GM20431 (cell line): ENCODE data around the gene IFNLR1.

Experiments used
- in situ Hi-C: fragments of 300-500 bp; cut with MseI, MboI; formaldehyde crosslinking; loops from one replicate; pipeline ENCODE4 v1.15.0; 2020; ENCODE audit warnings: low sequenced_read_pairs; ENCODE audit not compliant: unreplicated experiment

Gene IFNLR1

DNA sequence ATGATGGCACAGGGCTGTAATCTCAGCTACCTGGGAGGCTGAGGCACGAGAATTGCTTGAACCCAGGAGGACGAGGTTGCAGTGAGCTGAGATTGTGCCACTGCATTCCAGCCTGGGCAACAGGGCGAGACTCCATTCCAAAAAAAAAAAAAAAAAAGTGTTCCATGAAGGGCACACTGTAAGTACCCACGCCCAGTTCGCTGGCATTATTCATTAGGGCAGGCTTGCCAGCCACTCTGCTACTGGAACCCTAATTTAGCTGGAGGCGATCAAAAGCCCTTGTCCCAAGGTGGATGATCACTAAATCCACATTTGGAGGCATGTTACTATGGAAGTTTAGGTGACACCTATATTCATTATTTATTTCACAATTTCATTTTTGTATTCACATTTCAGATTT lies 5.0 kb downstream of the IFNLR1 start:
- in situ Hi-C loops: loop anchor here (25.0 kb wide), 1 partner anchor 405 kb away; no protein-coding TSS in a partner anchor

DNA sequence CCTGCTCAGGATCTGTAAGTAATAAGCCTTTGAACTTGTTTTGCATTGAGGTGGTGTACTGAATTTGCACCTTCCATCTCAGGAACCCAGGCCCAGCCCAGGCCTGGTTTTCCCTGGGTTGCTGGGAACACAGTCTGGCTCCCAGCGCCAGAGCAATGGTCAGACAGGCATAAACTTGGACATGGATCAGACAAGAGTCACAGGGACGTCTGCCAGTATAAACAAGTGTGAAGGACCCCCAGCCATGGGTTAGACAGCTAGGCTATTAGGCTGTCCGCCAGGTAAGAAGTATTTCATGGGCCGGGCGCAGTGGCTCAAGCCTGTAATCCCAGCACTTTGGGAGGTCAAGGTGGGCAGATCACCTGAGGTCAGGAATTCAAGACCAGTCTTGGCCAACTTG lies 5.5 kb downstream of the IFNLR1 start:
- in situ Hi-C loops: loop anchor here (25.0 kb wide), 1 partner anchor 406 kb away; no protein-coding TSS in a partner anchor

DNA sequence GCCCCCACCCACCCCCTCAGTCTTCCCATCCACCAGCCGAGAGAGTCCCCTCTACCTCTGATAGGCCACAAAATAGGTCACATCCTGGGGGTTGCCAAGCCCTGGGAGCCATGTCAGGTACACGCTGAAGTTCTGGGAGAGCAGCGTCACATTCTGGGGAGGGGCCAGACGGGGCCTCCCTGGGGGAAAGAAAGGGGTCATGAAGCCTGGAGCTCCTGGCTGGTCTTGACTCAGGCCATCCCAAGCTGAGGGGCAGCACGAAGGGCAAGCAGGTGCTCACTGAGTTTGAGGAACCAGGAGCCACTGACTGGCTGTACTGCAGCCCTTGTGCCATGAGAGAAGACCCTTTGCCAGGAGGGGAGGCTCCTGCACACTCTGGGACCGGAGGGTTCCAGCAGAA lies 6.4 kb downstream of the IFNLR1 start:
- in situ Hi-C loops: loop anchor here (25.0 kb wide), 1 partner anchor 407 kb away; no protein-coding TSS in a partner anchor

DNA sequence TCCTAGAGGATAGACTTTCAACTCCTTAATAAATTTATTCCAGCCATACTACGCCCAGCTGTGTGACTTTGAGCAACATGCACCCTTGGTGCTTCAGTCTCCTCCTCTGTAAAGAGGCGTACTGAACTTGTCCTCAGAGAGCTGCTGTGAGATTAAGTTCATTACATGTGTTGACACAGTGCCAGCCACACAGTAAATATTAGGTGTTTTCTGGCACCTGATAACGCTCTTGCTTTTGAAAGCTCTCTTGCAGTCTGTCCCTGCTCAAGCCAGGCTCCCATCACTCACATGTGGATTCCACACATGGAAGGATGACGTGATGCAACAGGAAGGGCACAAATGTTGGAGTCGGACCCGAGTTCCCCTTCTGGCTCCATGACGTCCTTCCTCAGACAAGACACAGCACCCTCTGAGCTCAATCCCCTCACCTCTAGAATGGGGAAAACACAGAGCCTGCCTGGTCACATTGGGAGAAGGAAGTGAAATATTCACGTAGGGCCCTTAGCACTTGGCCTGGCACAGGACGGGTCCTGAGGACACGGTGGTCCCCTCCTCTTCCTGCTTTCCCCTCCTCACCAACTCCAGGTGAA lies 7.7 kb downstream of the IFNLR1 start:
- in situ Hi-C loops: loop anchor here (25.0 kb wide), 1 partner anchor 408 kb away; no protein-coding TSS in a partner anchor

DNA sequence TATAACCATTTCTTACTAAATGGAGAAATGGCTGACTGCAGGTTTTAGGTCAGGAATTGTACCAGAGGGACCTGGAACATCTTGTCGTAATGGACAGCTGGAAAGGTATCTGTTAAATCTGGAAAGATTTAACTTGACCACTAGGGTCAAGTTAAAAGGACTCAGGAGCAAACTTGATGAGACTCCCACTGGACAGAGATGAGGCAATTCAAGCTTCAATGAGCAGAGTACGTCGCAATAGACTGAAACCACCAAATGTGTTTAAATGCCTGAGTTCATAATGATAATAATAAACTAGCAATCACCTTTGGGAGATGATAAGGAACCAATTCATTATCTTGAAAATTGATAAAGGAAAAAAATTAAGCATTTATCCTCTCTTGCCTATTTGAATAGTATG lies 8.7 kb downstream of the IFNLR1 start:
- in situ Hi-C loops: loop anchor here (25.0 kb wide), 1 partner anchor 409 kb away; no protein-coding TSS in a partner anchor

DNA sequence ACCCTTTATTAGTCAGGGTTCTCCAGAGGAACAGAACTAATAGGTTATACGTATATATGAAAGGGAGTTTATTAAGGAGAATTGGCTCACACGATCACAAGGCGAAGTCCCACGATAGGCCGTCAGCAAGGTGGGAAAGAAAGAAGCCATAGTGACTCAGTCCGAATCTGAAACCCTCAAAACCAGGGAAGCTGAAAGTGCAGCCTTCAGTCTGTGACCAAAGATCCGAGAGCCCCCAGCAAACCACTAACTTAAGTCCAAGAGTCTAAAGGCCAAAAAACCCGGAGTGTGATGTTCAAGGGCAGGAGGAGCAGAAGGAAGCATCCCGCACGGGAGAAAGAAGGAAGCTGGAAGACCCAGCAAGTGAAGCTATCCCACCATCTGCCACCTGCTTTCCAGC lies 9.9 kb downstream of the IFNLR1 start:
- in situ Hi-C loops: loop anchor here (25.0 kb wide), 1 partner anchor 410 kb away; no protein-coding TSS in a partner anchor

DNA sequence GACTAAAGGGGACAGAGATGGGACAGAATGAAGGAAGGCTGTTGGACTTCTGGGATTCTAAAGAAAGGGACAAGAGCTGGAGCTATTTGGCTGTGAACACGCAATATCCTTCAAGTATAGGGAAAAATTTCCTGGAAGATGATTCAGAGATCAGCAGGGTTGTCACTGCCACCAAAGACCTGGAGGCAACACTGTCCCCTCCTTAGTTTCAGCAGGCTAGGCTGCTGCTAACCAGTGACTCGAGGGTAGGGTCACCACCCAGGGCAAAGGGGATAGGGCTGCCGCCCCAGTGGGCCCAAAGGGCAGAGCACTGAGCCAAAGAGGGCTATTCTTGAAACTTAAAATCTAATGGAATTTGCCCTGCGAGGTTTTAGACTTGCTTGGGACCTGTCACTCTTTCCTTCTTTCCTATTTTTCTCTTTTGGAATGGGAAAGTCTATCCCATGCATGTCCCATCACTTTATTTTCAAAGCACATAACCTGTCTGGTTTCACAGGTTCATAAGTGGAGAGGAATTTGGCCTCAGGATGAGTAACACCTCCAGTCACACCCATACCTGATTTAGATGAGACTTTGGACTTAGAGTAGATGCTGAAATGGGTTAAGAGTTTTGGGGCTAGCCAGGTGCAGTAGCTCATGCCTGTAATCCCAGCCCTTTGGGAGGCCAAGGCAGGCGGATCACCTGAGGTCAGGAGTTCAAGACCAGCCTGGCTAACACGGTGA lies 11.9 kb downstream of the IFNLR1 start:
- in situ Hi-C loops: loop anchor here (25.0 kb wide), 1 partner anchor 412 kb away; no protein-coding TSS in a partner anchor

DNA sequence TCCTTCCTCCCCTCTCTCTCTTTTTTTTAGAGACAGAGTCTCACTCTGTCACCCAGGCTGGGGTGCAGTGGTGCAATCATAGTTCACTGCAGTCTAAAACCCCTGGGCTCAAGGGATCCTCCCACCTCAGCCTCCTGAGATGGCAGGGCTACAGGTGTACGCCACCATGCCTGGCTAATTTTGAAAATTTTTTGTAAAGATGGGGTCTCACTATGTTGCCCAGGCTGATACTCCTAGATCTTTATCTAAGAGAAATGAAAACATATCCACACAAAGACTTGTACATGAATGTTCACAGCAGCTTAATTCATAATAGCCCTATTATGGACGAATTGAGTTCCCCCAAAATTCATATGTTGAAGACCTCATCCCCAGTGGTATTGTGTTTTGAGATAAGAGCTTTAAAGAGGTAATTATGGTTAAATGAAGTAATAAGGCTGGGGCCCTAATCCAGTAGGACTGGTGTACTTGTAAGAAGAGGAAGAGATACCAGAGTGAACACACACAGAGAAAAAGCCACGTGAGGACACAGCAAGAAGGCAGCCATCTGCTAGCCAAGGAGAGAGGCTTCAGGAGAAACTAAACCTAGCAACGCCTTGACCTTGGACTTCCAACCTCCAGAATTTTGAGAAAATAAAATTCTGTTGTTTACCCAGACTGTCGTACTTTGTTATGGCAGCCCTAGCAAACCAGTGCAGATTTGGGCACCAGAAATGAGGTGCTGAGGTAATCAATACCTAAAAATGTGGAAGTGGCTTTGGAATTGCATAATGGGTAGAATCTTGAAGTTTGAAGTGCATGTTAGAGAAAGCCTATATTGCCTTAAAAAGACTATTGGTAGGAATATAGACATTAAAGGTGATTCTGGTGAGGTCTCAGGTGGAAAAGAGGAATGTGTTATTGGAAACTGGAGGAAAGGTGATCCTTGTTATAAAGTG lies 13.2 kb downstream of the IFNLR1 start:
- in situ Hi-C loops: no loop called here

DNA sequence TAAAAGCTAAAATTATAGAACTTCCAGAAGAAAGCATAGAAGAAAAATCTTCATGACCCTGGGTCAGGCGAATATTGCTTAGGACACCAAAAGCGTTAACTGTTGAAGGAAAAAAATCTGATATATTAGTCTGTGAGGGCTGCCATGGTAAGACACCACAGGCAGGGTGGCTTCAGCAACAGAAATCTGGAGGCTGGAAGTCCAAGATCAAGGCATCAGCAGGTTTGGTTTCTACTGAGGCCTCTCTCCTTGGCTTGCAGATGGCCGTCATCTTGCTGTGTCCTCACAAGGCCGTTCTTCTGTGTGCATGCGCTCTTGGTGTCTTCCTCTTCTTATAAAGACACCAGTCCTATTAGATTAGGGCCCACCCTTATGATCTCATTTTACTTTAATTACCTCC lies 14.5 kb downstream of the IFNLR1 start:
- in situ Hi-C loops: no loop called here

DNA sequence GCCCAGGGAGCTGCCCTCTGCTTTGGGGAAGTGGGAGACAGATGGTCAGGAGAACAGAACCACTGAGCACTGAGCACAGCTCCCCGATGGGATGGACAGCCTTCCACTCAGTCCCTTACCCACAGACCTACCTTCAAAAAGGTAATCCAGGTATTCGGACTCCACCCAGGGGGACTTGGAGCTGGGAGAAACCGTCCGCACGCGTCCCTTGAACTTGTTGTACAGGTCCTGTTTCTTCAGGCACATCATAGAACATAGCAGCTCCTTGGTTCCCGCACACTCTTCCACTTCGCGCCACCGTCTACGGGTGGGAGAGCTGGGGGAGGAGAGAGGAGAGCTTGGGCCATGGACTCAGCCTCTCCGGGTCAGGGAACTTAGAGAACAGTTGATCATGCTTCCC lies 17.8 kb downstream of the IFNLR1 start:
- in situ Hi-C loops: no loop called here

DNA sequence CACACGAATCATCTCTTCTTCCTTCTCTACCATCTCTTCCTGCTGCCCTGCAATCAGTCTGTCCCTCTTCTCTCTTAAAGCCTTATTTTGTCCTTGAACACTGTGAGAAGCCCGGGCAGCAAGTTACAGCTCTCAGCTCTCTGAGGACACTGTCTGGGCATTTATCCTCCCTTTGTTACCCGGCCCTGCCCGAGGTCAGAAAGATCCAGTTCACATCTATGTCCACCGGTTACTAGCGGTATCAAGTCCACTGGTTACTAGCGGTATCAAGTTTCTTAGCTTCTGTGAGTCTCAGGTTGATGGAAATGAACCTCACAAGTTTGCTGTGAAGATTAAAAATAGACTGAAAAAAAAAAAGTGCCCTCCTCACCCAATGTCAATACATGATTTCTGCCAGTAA lies 18.8 kb downstream of the IFNLR1 start:
- in situ Hi-C loops: no loop called here

DNA sequence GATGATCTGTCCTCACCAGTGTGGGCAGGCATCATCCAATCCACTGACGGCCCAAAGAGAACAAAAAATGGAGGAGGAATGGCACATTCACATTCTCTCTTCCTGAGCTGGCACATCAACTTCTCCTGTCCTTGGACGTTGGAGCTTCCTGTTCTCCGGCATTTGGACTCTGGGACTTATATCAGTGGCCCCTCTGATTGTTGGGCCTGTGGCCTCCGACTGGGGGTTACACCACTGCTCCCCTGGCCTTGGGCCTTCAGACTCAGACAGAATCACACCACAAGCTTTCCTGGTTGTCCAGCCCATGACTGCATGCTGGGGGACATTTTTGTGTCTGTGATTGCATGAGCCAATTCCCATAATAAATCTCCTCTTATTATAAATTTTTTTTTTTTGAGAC lies 20.1 kb downstream of the IFNLR1 start:
- in situ Hi-C loops: no loop called here

DNA sequence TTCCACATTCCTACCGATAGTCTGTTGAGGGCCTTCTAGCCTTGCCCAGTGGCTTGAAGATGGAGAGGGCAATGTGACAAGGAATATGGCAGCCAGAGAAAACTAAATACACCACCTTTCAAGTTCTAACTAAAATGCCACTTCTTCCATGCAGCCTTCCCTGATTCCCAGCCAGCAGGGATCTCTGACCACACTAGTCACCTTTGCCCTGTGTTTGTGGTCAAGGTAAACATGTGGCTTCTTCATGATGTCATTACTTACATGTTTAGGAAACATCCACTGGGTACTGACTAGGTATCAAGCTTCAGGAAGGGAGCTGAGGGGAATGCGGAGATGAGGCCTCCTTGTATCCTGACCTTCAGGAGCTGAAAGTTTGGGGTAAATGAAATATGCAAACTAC lies 21.6 kb downstream of the IFNLR1 start:
- in situ Hi-C loops: no loop called here

DNA sequence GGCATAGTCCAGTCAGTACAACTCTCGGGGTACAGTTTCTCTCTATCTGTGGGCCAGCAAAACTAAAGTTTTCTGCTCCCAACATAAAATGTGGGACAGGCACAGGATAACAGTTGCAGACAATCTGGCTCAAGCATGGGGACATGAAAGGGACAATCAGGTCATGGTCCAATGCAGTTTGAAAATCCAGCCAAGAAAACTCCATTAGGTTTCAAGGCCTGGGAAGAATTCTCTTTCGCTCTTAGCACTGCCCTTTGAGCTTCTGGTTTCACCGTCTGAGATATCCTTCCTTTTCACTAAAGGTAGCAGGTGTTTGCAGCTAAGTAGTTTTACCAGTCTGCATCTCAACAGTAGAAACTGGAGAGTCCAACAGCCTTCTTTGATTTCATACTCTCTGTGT lies 23.1 kb downstream of the IFNLR1 start:
- in situ Hi-C loops: no loop called here

DNA sequence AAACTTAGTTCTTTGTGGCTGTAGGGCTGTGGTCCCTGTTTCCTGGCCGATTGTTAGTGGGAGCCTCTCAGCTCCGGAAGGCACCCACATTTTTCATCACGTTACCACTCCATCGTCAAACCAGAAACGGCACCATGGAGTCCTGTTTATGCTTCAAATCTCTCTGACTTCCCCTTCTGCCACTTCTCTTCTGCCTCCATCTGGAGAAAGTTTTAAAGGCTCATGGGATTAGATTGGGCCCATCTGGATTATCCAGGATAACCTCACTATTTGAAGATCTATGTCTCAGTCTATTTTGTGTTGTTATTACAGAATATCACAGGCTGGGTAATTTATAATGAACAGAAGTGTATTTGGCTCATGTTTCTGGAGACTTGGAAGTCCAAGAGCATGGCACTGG lies 24.9 kb downstream of the IFNLR1 start:
- in situ Hi-C loops: no loop called here

DNA sequence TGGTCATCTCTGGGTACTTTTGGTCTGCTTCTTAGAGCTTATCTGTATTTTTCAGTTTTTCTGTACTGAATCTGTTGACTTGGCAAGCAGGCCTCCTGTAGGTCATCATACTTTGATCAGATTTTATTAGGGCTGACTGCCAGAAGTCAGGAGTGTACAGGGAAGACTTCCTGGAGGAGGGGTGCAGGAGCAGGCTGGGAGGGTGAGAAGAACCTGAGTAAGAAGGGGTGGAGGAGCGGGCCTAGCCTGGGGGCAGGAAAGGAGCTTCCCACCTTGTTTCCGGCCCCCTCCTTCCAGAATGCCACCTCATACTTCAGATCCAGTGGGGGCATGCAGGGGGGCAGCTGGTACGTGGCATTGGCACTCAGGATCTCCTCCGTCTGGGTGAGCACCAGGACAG lies 25.8 kb downstream of the IFNLR1 start:
- in situ Hi-C loops: no loop called here

DNA sequence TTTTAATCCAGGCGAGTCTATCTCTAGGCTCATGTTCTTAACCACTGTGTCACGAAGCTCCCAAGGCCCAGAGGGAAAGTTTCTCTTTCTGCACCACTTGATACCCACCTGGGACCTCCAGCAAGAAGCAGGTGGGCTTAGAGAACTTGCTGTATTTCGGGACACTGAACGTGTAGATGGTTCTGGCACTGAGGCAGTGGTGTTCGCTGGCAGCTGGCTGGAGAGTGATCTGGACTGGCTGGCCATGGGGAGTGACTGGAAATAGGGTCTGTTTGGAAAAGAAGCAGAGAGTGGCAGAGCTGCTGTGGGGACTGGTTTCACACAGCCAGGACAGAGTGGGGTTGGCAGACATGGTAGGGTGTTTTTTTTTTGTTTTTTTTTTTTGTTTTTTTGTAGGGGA lies 27.7 kb downstream of the IFNLR1 start:
- in situ Hi-C loops: no loop called here

DNA sequence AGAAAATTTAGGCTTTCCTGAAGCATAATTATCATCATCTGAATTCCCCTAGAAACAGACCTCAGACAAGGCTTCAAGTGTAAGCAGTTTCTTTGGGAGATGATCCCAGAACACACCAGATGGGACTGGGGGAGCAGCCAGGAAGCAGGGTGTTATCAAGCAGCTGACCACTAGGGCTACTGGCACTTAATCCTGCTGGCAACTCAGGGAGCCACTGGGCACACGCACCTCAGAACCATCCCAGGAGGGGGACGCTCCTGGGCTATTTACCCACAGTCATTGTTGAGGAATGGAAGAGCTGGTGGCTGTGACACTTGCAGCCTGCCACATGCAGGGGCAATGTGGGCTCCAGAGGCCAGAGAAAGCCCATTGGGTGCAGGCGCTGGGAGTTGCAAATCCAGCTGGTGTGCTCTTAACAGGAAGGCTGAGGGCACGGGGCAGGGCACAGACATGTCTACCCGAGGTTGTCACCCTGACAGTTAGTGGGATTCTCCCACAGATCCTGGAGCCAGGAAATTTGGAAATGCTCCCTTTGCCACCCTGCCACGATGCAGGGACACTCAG lies 29.1 kb downstream of the IFNLR1 start:
- in situ Hi-C loops: no loop called here

DNA sequence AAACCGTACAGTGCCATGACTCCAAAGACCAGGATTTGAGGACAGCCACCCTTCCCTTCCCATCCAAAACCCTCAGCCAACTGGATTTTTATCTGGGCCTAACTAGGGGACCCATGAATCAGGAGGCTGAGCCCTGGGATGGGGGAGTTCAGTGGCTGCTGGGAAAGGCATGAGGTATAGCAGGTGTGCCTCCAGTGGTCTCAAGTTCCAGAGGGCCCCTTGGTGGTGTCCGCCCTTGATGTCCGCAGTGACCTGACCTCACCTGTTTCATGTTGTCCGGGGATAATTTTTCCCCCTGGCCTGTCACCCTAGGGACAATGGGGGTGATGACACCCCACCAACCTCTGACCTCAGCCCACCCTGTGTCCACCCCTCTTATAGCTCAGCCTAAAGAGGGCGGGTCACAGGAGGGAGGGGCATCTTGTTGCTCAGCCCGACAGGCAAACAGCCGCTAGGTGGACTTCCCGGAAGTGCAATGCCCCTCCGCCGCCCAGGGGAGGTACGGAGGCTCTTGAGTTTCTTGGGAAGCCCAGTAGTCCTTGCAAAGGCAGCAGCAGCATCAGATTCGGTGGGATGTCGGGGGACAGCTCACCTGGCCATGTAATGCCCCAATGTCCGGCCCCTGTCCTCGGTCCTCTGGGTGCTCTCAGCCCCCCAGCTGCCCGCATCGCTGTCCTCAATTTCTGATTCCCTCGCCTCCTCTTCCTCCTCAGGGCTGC lies 30.4 kb downstream of the IFNLR1 start:
- in situ Hi-C loops: no loop called here
